Measurements from ENCODE around the gene ARHGAP23.

DNA sequence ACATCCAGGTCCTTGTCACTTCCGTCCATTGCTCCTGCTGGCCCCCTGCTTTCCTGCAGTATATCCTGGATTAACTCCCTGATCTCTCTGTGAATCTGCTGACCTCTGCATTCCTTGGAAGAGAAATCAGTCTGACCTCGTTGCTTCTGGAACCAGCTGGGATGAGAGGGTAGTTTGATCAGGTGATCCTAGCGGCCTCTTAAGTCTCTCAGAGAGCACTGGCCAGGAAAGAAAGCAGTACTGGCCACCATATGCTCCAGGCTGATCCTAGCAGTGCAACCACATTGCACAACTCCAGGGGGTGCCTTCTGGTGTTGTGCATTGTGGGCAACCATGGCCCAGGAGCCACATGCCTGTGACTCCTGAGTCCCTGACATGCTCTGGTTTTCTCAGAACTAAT, 79.2 kb downstream of the ARHGAP23 start:
- TF ChIP-seq POLR2A (IDR thresholded peaks at IDR 0.05) = no peak
- TF ChIP-seq, protein P1, sequence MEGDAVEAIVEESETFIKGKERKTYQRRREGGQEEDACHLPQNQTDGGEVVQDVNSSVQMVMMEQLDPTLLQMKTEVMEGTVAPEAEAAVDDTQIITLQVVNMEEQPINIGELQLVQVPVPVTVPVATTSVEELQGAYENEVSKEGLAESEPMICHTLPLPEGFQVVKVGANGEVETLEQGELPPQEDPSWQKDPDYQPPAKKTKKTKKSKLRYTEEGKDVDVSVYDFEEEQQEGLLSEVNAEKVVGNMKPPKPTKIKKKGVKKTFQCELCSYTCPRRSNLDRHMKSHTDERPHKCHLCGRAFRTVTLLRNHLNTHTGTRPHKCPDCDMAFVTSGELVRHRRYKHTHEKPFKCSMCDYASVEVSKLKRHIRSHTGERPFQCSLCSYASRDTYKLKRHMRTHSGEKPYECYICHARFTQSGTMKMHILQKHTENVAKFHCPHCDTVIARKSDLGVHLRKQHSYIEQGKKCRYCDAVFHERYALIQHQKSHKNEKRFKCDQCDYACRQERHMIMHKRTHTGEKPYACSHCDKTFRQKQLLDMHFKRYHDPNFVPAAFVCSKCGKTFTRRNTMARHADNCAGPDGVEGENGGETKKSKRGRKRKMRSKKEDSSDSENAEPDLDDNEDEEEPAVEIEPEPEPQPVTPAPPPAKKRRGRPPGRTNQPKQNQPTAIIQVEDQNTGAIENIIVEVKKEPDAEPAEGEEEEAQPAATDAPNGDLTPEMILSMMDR (IDR thresholded peaks at IDR 0.05) = no peak
